K562 (cell line): ENCODE results near the gene LDB2. TPM values are rescaled to one million over a fixed set of nuclear protein-coding genes. Genes with fewer than 3 reads are reported as not detected.

Experiments
- BDP1 ChIP-seq: IDR thresholded peaks from 3 replicates; pipeline ENCODE4 v1.6.1; 2011; ENCODE audit not compliant: insufficient read length, insufficient read depth
- FOSL1 ChIP-seq: fragments of 200-800 bp; sonication (Bioruptor generic); conservative IDR thresholded peaks from 2 replicates; pipeline ENCODE4 v1.6.1; 2016; ENCODE audit warnings: missing genetic modification characterization, missing compliant biosample characterization
- PHF21A ChIP-seq: fragments of 450-650 bp; IDR thresholded peaks from 2 replicates; pipeline ENCODE4 v1.6.1; 2017; ENCODE audit warnings: low read depth, borderline replicate concordance
- XRCC4 ChIP-seq: IDR thresholded peaks from one replicate; pipeline ENCODE4 v1.6.1; 2011; ENCODE audit not compliant: insufficient read depth, insufficient read length; ENCODE audit errors: extremely low read depth
- ZNF184 ChIP-seq: sonication (generic); formaldehyde crosslinking; IDR thresholded peaks from 2 replicates; pipeline ENCODE4 v1.5.0; 2020; ENCODE audit warnings: missing genetic modification reagents
- polyA plus RNA-seq, 8 experiments: library from polyadenylated mRNA; depleted of rRNA in 4 of 8; stranded (reverse) in 5 of 8; unstranded in 3 of 8; fragments of >200 nt; fragmentation: Nextera tagmentation in 2 of 8; fragmentation: Illumina TruSeq in 1 of 8; extraction: Ambion mirVana in 2 of 8; extraction: Trizol in 1 of 8; gene quantifications; 2 replicates each; pipeline versions ENCODE4 v1.2.1 to v1.2.3, GENCODE V29; 2011 to 2014; ENCODE audit warnings: inconsistent platforms in 1 of 8, missing spikeins in 1 of 8
- total RNA-seq, 7 experiments: library from RNA; depleted of rRNA in 6 of 7; stranded (reverse); fragments of >200 nt in 6 of 7; fragmentation: Illumina TruSeq in 2 of 7; extraction: Trizol in 2 of 7; gene quantifications; 2 replicates each; pipeline versions ENCODE4 v1.2.1 to v1.2.3, GENCODE V29; 2011 to 2021; ENCODE audit warnings: low replicate concordance in 1 of 7
- TF ChIP-seq, protein P1 (sequence below): IDR thresholded peaks from 2 replicates; pipeline ENCODE4 v1.6.1; 2011; ENCODE audit not compliant: insufficient read length; ENCODE audit errors: extremely low read depth
- TF ChIP-seq, protein P2 (sequence below): sonication (generic); formaldehyde crosslinking; IDR thresholded peaks from 2 replicates; pipeline ENCODE4 v1.8.0; 2023; ENCODE audit warnings: mild to moderate bottlenecking, missing genetic modification reagents
- TF ChIP-seq, protein P3 (sequence below): sonication (generic); formaldehyde crosslinking; IDR thresholded peaks from 2 replicates; pipeline ENCODE4 v1.8.1; 2023; ENCODE audit warnings: mild to moderate bottlenecking, missing genetic modification reagents

Gene LDB2
- total and polyA plus RNA-seq, 9 of the 15 experiments (the other 6 are each of a cell fraction or from before 2014, with no cell fraction given) = 0.10 to 0.20 TPM; not detected in 7

GRCh38 chr4:16732741-16733140 is 165.7 kb downstream of the LDB2 start (continued):
- TF ChIP-seq, protein P1, sequence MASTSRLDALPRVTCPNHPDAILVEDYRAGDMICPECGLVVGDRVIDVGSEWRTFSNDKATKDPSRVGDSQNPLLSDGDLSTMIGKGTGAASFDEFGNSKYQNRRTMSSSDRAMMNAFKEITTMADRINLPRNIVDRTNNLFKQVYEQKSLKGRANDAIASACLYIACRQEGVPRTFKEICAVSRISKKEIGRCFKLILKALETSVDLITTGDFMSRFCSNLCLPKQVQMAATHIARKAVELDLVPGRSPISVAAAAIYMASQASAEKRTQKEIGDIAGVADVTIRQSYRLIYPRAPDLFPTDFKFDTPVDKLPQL = no peak
- TF ChIP-seq, protein P2, sequence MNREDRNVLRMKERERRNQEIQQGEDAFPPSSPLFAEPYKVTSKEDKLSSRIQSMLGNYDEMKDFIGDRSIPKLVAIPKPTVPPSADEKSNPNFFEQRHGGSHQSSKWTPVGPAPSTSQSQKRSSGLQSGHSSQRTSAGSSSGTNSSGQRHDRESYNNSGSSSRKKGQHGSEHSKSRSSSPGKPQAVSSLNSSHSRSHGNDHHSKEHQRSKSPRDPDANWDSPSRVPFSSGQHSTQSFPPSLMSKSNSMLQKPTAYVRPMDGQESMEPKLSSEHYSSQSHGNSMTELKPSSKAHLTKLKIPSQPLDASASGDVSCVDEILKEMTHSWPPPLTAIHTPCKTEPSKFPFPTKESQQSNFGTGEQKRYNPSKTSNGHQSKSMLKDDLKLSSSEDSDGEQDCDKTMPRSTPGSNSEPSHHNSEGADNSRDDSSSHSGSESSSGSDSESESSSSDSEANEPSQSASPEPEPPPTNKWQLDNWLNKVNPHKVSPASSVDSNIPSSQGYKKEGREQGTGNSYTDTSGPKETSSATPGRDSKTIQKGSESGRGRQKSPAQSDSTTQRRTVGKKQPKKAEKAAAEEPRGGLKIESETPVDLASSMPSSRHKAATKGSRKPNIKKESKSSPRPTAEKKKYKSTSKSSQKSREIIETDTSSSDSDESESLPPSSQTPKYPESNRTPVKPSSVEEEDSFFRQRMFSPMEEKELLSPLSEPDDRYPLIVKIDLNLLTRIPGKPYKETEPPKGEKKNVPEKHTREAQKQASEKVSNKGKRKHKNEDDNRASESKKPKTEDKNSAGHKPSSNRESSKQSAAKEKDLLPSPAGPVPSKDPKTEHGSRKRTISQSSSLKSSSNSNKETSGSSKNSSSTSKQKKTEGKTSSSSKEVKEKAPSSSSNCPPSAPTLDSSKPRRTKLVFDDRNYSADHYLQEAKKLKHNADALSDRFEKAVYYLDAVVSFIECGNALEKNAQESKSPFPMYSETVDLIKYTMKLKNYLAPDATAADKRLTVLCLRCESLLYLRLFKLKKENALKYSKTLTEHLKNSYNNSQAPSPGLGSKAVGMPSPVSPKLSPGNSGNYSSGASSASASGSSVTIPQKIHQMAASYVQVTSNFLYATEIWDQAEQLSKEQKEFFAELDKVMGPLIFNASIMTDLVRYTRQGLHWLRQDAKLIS (CRISPR knock-in tag) = no peak
- no peak for TF ChIP-seq XRCC4
- no peak for TF ChIP-seq BDP1
- TF ChIP-seq, protein P3, sequence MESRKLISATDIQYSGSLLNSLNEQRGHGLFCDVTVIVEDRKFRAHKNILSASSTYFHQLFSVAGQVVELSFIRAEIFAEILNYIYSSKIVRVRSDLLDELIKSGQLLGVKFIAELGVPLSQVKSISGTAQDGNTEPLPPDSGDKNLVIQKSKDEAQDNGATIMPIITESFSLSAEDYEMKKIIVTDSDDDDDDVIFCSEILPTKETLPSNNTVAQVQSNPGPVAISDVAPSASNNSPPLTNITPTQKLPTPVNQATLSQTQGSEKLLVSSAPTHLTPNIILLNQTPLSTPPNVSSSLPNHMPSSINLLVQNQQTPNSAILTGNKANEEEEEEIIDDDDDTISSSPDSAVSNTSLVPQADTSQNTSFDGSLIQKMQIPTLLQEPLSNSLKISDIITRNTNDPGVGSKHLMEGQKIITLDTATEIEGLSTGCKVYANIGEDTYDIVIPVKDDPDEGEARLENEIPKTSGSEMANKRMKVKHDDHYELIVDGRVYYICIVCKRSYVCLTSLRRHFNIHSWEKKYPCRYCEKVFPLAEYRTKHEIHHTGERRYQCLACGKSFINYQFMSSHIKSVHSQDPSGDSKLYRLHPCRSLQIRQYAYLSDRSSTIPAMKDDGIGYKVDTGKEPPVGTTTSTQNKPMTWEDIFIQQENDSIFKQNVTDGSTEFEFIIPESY = no peak
- no peak for TF ChIP-seq ZNF184 (CRISPR knock-in tag)
- TF ChIP-seq FOSL1 = no peak
- TF ChIP-seq PHF21A = no peak
